Activated T-cell treated with anti-CD3 and anti-CD28 coated beads for 1 hour (primary cell): ENCODE data around the gene VAV3.
"Not testable (repeated sequence)": the region's sequence is repeated elsewhere in the genome, so short reads cannot be mapped to it uniquely, and the experiment has no call there.

Source experiments
- DNase-seq: peaks from one replicate; pipeline ENCODE4 v3.0.0-alpha.2; 2020; ENCODE audit warnings: low read depth

Gene VAV3

DNA sequence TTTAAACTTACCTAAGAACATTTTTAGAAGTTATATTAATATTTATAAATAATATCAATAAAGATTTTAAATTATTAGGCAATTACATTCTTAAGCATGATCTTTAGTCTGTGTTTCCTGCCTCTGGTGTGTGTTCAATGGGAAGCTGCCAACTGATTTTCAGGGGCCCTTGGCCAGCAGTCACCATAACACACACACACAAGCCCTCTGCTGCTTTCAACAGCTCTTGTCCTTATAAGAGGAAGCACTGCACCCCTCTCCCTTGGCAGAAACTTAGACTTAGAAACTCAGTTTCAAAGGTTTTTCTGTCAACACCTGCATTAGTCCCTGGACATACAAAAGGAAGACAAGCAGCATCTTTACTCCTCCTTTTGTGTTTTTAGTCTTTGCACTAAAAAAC, 81.4 kb downstream of the VAV3 start:
- no peak for DNase-seq

DNA sequence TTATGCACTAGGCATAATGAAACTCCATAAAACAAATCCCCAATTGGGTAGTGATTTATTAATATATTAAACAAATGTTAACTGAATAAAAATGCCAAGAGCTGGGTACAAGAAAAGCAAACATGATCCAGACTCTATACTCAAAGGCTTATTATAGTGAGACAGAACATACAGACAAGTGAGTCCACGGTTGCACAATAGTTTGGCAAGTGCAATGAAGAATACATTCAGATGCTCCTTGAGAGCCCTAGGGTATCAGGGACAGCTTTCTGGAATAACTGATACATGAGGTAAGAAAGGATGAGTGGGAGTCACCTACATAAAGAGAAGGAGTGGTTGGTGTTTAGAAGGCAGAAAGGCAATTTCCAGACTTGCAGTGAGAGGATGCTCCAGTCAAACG, 85.1 kb downstream of the VAV3 start:
- no peak for DNase-seq

DNA sequence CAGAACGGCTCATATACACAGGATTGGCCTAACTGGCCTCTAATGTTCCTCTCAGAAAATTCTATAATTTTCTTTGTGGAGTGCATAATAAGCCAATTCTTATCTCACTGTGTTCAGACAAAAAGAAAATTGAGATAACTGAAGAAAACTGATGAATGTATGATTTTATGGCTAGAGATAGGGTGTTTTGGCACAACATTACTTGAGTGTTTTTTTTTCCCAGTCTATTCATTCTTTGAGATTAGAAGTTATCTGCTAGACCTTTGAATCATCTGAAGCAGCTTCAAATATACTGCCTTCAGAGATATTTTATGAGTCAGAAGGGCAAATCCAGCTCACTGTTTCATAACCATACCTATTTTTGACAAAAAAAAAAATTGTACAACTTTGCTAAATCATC, 85.6 kb downstream of the VAV3 start:
- DNase-seq, result no peak

DNA sequence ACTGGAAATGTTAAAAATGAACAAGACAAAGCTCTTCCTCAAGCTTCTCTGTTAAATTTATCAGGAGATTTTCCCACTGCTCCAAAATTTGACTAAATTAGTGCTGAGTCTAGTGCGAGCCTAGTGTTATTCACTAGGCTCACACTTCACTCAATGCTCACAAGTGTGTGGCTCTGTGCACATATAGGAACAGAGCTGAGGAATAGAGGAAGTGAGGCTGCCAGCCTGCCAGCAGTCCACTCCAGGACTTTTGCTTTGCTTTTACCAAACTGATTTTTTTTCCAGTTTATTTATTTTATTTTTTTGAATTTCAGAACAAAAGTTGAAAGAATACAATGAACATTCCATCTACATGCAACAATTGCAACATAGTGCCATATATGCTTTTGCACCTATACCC, 87.2 kb downstream of the VAV3 start:
- DNase-seq, result no peak

DNA sequence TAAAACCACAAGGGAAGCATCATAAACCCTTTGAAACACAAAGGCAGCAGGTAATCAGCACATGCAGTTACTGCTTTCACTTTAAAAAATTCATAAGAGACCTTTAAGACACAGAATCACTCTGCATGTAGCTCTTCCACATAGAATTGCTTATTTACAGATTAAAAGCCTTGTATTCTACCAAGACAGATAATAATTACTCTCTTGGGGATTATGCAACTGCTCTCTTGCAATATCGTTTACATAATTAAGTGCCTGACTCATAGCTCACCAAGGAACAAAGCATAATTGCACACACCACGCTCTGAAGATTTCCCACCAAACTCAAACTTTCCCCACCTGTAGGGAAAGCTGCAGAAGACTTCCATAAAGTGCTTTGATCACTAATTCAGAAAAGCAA, 87.9 kb downstream of the VAV3 start:
- DNase-seq, result no peak

DNA sequence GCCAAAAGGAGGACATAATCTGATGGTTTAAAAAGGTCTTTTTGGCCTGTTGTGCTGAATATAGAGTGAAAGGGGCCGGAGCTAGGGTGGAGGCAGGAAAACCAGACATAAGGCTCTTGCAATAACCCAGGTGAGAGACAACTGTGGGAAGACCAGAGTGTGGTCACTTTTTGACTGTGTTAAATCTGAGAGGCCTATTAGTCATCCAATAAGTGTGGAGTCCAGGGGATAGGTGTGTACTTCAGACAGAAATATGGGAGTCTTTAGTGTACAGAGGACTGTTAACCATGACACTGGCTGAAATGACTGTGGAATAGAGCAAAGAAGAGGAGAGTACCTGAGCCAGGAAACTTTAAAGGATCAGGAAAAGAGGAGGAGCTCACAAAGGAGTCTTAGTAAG, 89.3 kb downstream of the VAV3 start:
- no peak for DNase-seq

DNA sequence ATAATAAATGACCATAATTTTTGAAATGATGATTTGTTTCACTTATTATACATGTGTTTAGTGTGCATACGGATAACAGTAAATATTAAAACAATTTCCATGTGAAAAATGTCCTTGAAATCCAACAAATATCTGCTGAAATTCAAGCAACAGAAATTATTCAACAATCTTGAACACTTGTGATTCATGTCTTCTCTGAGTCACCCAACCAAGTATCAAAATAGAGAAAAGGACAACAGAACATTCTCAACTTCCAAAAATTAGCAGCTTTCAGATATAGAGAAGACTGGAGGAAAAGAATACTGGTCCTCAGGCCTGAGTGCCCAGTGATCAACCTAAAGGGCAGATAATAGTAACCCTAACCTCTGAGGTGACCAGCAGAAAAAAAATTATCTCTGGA, 90.8 kb downstream of the VAV3 start:
- DNase-seq, result no peak

DNA sequence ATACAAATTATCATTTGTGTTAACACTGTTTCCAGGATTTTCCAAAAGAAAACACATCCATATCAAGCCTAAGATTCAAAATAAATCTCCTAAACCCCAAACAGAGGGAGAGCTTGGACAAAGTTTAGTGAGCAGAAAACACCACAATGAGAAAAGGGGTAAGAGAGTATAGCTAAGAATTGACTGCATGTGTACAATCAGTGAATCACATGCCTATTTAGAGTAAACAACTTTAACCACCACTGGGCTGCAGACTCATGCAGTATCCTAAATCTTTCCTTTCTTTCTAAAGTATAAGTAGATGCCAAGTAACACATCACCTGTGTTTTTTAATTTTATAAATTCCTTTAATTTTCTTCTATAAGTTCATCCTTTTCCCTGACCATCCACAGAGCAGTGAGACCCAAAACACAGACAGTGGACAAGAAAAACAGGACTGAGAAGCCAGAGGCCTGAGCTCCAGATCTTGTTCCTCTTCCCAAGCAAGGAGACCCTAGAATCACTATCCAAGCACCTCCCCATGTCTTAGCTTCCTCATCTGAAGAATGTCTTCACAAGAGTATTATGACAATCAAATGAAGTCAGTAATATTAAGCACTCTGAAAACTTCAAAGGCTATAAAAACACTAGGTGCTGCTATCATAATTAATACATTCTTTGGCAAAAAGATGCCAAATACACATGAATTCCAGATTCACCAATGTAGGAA, 93.1 kb downstream of the VAV3 start:
- DNase-seq, result no peak

DNA sequence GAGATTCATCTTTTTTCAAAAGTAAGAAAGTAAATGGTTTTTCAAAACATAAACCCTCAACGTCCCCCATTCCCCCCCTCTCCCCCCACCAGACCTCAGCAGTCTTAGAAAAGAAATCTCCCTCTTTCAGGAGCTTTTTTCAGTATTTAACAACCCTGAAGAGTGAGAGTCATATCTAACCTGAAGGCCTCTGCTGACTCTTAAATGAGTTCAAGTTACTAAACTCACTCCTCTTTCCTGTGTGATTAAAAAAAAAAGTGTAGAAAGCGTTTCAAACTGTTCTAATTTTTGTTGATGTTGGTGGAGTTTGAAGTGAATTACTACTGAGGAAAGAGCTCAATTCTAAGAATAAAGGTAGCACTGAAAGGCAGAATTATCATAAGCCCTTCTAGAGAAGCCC, 93.7 kb downstream of the VAV3 start:
- no peak for DNase-seq

DNA sequence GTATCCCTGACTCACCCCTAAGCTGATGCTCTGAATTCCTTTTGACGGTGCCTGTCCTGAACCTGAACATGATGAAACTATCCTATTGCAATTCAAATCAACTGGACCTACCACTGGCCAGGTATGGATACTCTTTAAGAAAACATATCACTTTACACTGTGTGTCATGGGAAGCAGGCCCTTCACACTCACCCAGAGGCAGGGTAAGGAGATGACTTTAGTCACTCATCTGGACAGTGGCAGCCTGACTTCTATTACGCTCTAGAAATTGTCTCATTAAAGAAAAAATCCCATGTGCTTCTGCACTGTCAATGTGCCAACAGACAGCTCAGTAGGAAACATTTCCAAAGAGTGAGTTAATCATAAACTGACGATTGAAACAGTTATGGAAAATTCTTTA, 94.3 kb downstream of the VAV3 start:
- no peak for DNase-seq

DNA sequence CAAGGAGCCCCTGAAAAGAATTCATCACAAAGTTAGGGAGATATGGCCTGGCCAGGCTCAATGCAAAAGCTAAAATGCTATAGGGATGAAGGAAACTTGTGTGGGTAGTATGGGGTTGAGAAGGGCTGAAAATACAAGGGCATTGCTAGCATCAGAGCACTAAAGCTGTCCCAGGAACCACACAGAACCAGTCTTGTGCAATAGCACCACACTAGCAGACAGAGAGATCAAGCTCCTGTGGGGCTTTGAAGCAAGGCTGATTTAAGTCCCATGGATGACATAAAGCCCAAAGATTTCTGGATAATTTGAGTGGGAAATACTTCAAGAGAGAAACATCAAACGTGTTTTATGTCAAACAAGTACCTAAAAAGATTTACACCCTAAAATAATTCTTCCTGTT, 97.1 kb downstream of the VAV3 start:
- no peak for DNase-seq

DNA sequence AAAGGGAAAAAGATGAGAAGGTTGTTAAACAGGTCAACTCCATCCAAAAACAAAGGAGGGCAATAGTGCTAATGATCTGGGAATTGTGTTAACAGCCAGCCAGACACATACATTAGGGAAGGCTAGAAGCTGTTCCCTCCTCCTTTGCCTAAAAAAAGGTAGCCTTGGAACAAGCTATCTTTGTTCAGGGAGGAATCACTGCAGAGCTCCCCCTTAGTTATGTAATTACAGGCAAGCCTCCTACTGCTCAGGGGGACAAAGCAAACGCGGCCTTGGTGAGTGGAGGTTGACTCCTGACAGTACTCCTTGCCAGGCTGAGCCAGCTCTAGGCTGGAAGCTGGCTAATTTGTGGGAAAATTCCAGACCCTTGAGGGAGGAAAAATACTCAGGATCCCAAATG, 97.6 kb downstream of the VAV3 start:
- DNase-seq, result no peak

DNA sequence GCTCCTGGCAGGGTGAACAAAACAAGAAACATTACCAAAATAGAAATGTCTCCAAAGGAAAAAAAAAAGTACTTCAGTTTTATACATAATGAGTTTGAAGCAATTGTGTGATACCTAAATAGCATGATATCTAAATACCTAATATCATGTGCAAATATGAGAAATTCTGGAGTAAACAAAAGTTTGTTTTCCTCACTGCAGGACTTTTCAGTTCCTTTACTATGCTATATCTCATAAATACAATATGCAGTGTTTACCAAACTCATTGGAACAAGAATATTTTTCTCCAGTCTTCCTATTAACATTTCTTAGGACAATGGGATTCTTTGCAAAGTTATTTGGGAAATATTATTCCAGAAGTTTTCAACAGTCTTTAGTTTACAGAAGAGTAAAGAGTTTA, 98.1 kb downstream of the VAV3 start:
- no peak for DNase-seq

DNA sequence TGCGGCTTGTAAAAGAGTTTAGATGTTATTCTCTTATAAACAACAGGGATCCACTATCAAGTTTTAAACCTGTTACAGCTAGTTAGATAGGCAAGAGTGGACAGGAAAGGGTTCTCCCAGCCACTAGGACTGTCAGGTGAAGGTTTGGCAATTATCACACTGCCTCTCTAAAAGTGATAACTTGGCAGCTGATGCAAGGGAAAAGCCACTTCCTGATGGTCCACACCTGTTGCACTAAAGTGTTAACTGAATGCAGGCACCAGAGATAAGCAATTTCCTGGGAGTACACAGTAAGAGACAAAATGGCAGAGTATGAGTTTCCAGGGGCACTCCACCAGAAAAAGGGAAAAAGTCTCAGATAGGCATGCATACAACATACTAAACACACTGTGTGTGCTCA, 99.4 kb downstream of the VAV3 start:
- DNase-seq, result no peak

DNA sequence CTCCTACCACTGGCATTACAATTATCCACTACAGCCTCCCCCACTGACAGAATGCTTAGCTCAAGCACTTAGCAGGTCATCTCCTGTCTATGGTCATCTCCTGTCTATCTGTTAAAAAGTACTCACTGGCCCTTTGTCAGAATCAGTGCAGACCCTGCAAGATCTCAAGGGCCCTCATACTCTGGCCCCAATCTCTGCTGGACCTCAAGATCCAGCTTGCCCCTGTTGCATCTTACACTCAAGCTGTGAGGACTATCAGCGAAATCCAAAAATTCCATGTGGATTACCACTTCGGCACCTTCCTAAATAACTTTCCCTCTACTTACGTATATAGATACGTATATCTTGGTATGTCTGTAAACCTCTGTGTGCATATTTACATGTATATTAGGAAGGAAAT, 101.6 kb downstream of the VAV3 start:
- no peak for DNase-seq

DNA sequence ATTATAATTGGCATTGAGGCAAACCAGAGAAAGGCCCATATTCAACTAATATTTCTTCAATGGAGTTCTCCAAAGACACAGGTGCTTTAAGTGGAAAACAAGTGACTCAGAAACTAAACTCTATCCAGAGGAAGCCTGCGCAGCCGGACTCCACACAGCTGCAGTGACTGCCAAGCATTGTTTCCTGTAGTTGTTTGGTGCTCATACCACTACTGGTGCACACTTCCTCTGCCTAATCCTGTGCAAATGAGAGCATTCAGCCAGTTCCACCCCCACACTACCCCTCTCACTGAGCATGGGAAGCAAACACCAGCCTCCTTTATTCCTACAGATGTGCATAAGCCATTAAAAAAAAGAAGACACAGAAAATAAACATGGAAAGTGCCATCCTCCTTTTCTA, 102.9 kb downstream of the VAV3 start:
- no peak for DNase-seq

DNA sequence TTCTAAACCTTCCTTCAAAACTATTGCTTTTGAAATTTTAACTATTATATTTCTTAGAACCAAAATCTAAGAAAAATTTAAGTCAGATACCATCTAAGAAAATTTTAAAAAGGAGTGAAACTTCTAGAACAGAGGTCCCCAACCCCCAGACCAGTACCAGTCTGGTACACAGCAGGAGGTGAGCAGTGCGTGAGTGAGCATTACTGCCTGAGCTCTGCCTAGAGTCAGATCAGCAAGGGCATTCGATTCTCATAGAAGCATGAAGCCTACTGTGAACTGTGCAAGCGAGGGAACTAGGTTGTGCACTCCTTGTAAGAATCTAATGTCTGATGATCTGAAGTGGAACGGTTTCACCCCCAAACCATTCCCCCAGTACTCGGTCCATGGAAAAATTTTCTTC, 106.7 kb downstream of the VAV3 start:
- DNase-seq, result no peak

DNA sequence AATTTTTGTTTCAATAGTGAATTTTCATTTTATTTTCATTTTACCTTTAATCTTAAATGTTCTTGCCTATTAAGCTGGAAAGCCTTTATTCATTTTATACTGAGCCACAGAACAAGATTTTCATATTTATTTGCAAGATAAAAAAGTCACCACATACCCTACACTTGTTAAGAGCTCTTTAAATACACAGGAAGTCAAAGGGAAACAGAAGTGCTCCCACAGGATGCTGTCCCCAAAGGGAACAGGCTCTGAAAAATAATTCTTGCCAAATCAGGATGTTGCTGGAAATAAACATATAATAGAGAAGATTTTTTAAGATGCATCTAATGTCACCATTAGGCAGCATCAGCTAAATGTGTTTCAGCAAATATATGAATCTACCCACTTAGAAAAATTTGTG, 113.6 kb downstream of the VAV3 start:
- no peak for DNase-seq

DNA sequence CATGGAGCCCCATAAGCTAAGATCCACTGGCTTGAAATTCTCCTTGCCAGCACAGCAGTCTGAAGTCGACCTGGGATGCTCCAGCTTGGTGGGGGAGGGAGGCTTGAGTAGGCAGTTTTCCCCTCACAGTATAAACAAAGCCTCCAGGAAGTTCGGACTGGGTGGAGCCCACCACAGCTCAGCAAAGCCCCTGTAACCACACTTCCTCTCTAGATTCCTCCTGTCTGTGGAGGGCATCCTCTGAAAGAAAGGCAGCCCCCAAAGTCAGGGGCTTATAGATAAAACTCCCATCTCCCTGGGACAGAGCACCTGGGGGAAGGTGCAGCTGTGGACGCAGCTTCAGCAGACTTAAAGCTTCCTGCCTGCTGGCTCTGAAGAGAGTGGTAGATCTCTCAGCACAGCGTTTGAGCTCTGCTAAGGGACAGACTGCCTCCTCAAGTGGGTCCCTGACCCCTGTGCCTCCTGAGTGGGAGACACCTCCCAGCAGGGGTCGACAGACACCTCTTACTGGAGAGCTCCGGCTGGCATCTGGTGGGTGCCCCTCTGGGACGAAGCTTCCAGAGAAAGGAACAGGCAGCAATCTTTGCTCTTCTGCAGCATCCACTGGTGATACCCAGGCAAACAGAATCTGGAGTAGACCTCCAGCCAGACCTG, 120.3 kb downstream of the VAV3 start:
- DNase-seq, result not testable (repeated sequence)

DNA sequence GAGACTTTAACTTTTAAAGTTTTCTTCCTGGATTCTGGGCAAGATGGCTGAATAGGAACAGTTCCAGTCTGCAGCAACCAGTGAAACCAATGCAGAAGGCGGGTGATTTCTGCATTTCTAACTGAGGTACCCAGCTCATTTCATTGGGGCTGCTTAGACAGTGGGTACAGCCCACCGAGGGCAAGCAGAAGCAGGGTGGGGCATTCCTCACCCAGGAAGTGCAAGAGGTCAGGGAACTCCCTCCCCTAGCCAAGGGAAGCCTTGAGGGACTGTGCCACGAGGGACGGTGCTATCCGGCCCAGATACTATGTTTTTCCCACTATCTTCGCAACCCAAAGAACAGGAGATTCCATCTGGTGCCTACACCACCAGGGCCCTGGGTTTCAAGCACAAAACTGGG, 121.0 kb downstream of the VAV3 start:
- DNase-seq, result no peak

DNA sequence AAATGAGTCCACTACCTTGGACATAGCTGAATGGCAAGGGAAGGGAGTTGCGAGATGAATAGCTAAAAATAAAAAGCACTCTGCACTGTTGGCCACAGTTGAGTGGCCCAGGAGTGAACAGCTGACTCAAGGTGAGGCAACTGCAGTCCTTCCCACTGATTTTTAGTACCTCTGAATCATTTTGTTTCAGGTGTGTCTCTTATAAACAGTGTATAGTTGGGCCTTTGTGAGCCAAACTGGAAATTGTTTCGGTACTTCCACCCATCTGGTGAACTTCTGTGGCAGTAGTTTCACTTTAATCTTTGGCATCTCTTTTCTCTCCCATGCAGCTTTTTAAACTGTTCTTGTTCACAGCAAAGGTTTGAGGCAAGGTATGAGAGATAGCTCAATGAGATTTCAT, 122.7 kb downstream of the VAV3 start:
- no peak for DNase-seq

DNA sequence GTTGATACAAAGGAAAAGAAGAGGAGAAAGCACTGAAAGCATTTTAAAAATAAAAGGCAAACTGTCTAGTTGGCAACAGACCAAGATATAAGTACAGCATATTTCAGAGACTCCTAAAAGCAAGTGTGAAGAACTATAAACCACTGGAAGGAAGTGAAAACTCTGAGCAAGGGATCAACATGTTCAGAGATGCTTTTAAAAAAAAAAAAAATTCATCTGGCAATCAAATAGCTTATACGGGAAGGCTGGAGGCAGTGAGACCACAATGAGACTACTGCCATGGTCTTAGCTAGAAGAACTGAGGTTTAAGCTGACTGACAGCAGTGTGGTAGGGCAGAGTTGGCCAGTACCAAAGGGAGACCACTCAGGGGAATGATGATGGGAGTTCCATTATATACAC, 124.3 kb downstream of the VAV3 start:
- no peak for DNase-seq

DNA sequence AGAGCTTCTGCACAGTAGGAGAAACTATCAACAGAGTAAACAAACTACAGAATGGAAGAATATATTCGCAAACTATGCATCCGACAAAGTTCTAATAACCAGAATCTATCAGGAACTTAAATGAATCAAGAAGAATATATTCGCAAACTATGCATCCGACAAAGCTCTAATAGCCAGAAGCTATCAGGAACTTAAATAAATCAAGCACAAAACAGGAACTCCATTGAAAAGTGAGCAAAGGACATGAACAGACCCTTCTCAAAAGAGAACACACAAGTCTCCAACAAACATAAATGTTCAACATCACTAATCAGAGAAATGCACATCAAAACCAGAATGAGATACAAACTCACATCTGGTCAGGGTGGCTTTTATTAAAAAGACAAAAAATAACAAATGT, 126.9 kb downstream of the VAV3 start:
- no peak for DNase-seq

DNA sequence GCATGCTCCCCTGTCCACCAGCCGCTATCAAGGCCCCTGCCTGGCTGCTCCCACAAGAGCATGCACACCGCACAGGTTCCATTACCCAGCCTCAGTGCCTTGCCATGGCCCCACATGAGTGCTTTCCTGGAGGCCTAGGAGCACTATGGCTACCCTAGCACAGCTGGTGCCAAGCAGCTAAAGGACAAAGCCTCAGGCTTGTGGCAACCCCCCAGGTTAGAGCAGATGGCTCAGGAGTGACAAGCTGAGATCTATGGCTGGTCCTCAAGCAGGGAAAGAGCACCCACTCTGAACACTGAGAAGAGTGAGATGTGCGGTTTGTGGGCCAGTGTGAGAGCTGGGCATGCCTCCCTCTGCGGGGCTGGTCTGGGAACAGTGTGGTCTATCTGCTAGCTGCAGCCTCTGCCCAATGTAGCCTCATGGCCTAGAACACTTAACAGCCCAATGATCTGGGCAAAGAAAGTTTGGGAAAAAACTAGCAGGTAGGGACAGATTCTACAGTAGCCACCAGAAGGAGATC, 129.8 kb downstream of the VAV3 start:
- no peak for DNase-seq
